ENCODE results near the gene GLIPR1L2.
"Not testable (repeated sequence)": the region's sequence is repeated elsewhere in the genome, so short reads cannot be mapped to it uniquely, and the experiment has no call there.

The GLIPR1L2 gene

DNA sequence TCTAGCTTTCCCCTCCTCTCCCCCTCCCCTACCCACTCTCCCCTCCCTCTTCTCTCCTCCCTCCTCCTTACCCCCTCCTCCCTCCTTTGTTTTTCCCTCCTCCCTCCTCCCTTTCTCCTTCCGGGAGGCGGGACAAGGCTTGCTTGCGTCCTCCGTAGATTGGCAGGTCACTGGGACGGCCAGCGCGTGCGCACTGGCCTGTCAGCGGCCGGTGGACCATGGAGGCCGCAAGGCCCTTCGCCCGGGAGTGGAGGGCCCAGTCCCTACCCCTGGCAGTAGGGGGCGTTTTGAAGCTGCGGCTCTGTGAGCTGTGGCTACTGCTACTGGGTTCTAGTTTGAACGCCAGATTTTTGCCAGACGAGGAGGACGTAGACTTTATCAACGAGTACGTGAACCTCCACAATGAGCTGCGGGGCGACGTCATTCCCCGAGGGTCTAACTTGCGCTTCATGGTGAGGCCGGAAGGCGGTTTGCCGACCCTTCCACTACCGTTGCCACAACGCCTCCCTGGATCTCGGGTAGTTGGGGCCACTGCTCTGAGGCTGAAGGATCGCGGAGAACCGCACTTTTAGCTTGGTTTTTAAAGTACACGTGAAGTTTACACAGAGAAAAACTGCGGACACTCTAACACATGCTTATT, at the start of gene GLIPR1L2:
TSS of gene GLIPR1L2 (plus strand) at position 191 of the 640 bp plus-strand sequence. CDS start at position 219, 28 bp downstream.
- DNase-seq (ENCODE audit: low read depth) = peak; percentile 77

DNA sequence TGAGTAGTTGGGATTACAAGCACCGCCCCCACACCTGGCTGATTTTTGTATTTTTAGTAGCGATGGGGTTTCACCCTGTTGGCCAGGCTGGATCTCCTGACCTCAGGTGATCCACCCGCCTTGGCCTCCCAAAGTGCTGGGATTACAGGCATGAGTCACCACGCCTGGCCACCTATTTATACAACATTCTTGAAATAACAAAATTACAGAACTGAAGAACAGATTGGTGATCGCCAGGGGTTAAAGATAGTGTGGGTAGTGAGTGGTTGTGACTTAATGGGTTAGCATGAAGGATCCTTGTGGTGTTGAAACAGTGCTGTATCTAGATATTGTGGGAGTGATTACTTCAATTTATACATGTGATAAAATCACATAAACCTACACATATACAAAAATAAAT, 49.0 kb upstream of the GLIPR1L2 start:
- DNase-seq (ENCODE audit: low read depth) = no peak

DNA sequence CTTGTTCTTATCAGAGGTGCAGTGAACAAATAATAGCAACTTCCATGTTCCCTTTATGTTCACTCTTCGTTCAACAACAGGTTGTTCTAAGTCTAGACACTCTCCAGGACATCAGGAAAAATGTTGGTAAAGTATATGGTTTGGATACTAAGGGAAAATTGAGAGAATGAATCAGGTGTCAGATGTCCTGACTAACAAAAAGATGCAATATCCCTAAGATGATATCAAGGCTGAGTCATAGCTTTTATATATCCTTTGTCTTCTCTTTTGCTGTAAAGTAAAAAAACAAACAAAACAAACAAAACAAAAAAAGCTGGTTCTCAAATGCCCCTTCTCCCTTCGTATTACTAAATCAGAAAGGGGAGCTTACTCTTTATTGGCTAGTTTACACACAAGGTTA, 45.4 kb upstream of the GLIPR1L2 start:
- DNase-seq (ENCODE audit: low read depth) = no peak

DNA sequence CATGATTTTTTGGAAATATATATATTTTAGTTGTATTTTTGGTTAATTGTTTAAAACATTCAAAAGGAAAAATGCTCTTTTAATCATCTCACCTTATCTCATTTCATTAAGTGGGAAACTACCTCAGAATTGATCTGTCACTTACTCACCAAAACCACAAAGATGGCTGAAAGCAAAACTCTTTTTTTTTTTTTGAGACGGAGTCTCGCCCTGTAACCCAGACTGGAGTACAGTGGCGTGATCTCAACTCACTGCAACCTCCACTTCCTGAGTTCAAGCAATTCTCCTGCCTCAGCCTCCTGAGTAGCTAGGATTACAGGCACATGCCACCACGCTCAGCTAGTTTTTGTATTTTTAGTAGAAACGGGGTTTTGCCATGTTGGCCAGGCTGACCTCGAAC, 44.7 kb upstream of the GLIPR1L2 start:
- not testable (repeated sequence) for DNase-seq (ENCODE audit: low read depth)

DNA sequence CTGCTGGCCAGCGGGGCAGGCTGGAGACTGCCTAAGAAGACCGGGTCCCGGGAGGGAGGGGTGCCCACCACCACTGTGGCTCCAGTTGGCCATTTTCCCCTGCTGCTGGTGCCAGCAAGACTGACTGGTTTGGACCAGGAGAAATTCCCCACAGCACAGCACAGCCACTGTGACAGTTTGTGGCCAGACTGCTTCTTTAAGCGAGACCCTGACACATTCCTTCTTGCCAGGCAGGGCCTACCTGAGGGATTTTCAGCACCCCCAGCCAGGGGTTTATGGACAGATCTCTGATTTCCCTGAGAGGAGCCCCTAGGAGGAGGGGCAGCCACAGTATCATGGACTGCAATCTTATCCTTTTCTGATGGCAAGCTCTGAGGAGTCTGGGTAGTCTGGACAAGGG, 40.9 kb upstream of the GLIPR1L2 start:
- DNase-seq (ENCODE audit: low read depth) = no peak

DNA sequence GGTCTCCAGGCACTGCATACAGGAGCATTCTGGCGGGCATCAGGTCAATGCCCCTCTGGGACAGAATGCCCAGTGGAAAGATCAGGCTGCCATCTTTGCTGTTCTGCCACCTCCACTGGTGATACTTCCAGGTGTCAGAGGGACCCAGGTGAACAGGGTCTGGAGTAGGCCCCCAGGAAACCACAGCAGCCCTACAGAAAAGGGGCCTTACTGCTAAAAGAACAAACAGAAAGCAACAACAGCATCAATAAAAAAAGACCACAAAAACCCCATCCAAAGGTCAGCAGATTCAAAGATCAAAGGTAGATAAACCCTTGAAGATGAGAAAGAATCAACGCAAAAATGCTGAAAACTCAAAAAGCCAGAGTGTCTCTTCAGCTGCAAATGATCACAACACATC, 40.5 kb upstream of the GLIPR1L2 start:
- no peak for DNase-seq (ENCODE audit: low read depth)

DNA sequence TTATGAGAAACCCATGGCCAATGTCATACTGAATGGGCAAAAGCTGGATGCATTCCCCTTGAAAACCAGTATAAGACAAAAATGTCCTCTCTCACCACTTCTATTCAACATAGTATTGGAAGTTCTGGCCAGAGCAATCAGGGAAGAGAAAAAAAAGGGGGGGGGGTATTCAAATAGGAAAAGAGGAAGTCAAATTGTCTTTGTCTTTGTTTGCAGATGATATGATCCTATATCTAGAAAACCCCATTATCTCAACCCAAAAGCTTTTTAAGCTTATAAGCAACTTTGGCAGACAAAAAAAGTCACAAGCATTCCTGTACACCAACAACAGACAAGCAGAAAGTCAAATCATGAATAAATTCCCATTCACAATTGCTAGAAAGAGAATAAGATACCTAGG, 36.9 kb upstream of the GLIPR1L2 start:
- no peak for DNase-seq (ENCODE audit: low read depth)

DNA sequence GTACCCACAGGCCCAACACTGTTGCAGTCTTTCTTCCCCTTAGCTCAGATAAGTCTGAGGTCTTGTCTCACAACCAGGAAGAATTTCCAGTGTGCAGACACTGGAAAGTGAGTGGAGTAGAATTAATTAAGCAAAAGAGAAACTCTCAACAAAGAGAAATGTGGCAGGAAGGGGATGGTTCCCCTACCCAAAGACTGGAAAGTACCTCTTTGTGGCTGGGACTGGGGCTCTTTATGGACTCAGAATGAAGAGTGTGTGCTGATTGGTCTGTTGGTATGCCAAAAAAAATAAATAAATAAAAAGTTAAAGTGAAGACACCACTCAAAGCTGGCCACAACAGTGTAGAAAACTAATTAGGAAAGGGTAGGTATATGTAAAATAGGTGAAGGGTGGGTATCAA, 30.0 kb upstream of the GLIPR1L2 start:
- no peak for DNase-seq (ENCODE audit: low read depth)

DNA sequence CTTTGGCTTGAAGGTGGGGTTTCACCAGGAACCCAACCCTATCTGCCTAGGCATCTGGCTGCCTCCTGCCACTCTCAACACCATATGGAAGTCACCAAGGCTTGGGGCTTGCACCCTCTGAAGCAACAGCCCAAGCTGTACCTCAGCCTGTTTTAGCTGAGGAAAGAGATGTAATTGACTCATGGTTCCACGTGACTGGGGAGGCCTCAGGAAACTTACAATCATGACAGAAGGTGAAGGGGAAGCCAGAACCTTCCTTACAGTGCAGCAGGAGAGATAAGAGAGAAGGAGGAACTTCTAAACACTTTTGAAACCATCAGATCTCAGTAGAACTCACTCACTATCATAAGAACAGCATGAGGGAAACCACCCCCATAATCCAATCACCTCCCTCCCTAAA, 29.5 kb upstream of the GLIPR1L2 start:
- no peak for DNase-seq (ENCODE audit: low read depth)

DNA sequence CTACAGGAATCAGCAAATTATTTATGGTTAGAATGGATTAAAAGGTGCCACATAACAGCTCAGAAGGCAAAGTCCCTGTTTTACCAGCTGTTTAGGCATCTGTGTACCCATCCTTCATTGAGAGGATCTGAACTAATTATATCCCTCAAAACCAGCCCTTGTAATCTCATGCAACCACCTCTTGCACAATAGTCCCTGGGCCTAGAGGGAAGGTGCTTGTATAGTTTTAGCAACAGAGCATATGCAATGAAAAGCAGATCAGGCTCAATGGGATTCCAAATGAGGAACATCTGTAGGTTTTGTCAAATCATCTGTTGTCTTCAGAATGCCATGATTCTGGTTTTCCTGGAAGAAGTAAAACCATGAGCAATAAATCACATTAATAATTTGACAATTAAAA, 26.0 kb upstream of the GLIPR1L2 start:
- no peak for DNase-seq (ENCODE audit: low read depth)

DNA sequence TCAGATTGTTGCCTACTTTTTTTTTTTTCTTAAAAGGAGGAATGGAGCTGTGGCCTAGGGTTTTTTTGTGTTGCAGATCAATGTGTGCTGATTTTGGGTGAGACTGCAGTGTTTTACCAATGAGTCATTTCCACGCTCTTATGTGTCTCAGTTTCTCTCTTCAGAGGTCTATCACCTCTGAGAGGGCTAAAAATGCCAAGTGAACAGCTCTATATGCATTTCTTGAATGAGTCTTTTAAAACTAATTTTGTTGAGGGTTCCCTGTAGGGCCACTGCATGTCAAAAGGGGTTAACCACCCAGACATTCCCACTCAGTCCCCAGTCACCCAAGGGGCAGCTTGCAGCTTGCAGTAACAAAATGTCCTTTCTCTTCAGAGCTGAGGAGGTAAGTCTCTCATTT, 24.3 kb upstream of the GLIPR1L2 start:
- DNase-seq (ENCODE audit: low read depth) = no peak

DNA sequence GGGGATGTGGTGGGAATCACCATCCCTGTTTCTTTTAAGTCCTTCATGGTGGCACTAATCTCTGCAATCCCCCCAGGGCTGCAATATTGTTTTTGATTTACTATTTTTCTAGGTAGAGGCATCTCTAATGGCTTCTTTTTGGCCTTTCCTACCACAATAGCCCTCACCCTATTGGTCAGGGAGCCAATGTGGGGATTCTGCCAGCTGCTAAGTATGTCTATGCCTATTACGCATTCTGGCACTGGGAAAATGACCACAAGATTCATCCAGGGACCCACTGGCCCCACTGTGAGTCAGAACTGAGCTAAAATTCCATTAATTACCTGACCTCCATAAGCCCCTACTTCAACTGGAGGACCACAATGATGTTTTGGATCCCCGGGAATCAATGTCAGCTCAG, 15.9 kb upstream of the GLIPR1L2 start:
- no peak for DNase-seq (ENCODE audit: low read depth)

DNA sequence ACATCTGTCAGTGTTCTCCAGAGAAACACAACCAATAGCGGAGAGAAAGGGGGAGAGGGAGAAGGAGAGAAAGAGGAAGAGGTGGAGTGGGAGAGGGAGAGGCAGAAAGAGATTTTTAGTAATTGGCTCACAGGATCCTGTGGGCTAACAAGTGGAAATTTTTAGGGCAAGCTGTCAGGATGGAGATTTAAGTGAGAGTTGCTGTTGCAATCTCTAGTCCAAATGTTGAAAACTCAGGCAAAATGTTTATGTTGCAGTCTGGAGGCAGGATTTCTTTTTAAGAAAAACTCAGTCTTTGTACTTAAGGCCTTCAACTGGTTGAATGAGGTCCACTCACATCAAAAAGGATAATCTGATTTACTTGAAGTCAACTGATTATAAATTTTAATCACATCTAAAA, 12.5 kb upstream of the GLIPR1L2 start:
- no peak for DNase-seq (ENCODE audit: low read depth)

DNA sequence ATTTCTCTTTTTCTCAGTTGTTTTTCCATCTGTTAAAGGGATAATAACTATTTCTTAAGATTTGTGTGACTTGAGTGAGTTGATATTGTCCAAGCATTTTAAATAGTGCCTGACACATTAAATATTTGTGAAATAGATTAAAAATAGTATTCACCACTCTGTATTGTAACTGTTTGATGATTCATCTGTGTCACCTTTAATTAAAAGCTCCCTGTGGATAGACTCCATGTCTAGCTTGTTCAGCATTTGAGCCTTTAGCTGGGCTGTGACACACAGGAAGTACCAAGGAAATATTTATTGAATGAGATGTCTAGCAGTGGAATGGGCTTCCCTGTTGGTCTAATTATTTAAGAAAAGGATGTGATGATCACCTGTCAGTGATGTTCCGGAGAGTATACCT, 1.8 kb upstream of the GLIPR1L2 start:
- no peak for DNase-seq (ENCODE audit: low read depth)

DNA sequence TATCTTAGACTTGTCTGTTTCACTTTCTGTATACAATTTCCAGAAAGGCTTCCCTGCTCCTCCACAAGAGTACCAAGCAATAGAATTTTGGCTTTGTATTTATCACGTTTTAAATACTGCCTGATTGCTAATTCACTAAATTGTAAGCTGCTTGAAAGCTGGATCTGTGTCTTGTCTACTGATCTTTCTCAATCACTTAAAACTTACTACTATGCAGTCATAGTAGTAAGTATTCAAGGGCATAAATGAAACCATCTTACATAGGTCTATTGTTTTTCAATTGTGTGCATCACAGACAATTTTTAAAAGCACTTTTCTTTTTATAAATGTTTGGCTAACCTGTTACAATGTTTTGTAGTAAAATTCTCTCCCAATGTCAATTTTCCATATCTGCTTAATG, 1.2 kb upstream of the GLIPR1L2 start:
- DNase-seq (ENCODE audit: low read depth) = no peak

DNA sequence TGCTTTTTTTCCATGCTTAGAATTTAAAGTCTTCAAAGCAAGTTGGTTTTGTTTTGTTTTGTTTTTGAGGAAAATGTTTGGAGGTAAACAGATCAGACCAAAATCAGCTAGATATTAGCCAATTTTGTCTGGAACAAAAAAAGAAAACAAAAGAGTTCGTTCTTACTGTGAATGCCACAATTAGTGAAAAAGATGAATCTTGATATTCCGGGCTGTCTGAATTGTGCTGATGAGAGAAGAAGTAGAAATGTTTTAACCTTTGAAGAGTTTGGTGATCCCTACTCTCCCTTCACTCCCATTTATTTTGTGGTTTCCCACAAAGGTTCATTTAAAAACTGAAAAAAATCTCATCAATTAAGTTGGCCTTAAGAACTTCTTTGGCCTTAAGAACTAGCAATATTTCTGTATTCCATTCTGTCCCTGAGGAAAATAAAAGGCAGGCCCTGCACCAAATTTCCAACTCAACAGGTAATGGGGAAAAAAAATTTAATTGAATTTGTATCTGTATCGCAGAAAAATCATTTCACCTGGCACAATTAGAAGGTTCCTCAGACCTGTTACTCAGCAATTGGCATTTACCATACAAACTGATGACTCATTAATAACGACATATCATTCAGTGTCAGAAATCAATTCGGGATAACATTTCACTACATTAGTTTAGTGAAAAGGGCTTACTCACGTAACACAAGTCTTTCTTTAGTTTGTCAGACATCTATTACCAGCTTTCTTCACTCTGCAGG, 562 bp upstream of the GLIPR1L2 start:
- DNase-seq (ENCODE audit: low read depth) = no peak

DNA sequence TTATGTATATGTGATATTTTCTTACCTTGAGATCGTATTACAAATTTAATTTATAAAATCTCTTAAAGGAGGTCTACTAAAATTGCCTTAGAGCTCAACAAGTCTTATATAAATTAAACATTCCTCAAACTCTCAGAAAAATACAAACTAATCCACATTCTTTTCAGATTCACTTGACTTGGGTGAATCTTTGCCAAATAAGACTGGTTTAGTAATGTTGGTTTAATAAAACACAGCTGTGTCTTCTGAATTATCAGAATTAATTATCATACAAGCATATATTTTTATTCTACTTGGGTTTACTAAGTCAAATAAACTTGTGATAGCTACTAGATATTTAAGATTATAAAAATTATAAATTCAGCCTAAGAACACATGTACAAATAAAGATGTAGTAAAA, 13.3 kb downstream of the GLIPR1L2 start:
- no peak for DNase-seq (ENCODE audit: low read depth)

DNA sequence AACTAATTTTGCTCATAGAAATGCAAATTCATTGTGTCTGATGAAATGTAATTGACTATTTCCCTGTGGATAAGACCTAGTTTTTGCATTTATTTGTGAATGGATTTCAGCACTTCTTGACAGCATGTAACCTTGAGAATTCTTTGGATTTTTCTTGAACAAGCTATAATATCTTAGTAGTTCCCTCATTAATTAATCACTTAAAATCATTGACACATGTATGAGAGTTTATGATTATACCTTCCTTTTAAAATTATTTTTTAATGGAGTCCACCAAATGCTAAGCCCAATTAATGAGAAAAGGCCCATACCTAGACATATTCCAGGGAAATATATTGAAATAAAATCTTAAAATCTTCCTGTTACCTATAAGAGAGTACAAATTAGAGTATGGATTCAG, 16.8 kb downstream of the GLIPR1L2 start:
- DNase-seq (ENCODE audit: low read depth) = no peak

DNA sequence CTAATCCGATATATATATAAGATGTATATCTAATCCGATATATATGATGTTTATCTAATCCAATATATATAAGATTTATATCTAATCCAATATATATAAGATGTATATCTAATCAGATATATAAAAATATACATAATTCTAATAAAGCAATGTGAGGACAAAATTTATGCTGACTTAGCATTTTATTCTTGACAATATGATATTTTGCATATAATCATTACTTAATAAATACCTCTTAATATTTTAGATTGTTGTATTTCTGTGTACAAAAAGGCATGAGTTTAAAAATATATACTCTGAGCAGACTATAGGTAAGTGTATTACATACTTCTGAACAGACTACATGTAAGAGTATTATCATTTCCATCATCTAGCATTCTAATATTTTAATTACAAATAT, 18.9 kb downstream of the GLIPR1L2 start:
- no peak for DNase-seq (ENCODE audit: low read depth)

DNA sequence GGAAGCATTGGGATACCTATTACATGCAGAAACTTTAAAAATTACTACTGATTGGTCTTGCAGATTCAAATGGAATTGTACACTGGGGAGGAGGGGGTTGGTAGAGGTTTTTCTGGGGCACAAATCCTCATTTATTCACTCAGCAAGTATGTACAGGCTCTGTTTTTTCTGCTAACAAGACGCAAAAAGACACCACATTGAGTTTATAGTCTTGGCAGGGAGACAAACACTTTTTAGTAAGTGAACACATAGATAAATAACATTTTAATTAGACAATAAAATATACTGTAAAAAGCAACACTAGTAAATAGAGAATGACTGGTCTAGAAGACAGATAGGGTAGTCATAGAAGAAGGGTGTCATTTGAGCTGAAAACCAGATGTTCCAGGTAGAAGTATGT, 23.8 kb downstream of the GLIPR1L2 start:
- DNase-seq (ENCODE audit: low read depth) = no peak

DNA sequence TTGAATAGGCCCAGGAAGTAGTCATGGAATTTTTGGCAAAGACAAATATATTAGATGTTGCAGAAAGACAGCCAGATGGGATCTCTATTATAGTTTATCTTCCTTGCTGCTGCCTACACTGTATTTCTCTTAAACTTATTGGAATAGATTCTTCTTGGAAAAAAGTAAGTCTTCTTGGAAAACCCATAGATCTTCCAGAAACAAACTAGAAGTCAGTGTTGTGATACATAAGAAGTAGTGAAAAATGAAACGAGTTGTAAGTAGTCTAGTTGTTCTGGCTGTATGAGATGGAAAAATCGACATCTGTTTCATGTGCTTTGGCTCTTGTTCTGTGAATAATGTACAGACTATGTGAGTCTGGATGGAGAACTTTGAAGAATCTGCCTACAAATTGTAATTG, 29.0 kb downstream of the GLIPR1L2 start:
- DNase-seq (ENCODE audit: low read depth) = no peak

DNA sequence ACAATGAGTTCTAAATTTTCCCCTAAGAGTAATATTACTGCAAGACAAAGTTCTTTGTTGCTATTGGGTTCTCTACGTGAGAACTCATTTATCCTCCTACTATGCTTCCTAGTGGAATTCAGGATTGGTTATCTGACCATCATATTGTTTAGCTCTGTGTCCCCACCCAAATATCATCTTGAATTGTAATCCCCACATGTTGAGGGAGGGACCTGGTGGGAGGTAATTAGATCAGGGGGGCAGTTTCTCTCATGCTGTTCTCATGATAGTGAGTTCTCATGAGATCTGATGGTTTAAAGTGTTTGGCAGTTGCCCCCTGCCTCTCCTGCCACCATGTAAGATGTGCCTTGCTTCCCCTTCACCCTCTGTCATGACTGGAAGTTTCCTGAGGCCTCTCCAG, 36.6 kb downstream of the GLIPR1L2 start:
- DNase-seq (ENCODE audit: low read depth) = no peak

DNA sequence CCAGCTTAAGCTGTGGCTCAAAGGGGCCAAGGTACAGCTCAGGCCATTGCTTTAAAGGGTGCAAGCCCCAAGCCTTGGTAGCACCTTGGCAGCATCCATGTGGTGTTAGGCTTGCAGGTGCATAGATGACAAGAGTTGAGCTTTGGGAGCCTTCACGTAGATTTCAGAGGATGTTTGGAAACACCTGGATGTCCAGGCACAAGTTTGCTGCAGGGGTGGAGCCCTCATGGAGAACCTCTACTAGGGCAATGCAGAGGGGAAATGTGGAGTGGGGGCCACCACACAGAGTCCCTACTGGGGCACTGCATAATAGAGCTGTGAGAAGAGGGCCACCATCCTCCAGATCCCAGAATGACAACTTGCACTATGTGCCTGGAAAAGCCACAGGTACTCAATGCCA, 37.9 kb downstream of the GLIPR1L2 start:
- no peak for DNase-seq (ENCODE audit: low read depth)

DNA sequence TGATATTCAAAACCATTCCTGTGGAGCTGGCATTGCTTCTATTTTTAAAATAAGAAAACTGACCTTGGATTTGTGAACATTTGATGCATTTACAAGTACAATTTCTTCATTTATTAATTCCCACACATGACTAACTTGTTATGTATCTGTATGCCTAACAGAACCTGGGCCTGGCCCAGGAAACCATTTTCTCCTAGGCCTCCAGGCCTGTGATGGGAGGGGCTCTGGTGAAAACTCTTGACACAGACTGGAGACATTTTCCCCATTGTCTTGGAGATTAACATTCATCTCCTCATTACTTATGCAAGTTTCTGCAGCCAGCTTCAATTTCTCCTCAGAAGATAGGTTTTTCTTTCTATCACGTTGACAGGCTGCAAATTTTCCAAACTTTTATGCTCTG, 42.0 kb downstream of the GLIPR1L2 start:
- no peak for DNase-seq (ENCODE audit: low read depth)
